ENCODE results near the gene GMPPA.
A peak's percentile ranks its signal among the peaks of the same experiment; 100 is the strongest.

The GMPPA gene

DNA sequence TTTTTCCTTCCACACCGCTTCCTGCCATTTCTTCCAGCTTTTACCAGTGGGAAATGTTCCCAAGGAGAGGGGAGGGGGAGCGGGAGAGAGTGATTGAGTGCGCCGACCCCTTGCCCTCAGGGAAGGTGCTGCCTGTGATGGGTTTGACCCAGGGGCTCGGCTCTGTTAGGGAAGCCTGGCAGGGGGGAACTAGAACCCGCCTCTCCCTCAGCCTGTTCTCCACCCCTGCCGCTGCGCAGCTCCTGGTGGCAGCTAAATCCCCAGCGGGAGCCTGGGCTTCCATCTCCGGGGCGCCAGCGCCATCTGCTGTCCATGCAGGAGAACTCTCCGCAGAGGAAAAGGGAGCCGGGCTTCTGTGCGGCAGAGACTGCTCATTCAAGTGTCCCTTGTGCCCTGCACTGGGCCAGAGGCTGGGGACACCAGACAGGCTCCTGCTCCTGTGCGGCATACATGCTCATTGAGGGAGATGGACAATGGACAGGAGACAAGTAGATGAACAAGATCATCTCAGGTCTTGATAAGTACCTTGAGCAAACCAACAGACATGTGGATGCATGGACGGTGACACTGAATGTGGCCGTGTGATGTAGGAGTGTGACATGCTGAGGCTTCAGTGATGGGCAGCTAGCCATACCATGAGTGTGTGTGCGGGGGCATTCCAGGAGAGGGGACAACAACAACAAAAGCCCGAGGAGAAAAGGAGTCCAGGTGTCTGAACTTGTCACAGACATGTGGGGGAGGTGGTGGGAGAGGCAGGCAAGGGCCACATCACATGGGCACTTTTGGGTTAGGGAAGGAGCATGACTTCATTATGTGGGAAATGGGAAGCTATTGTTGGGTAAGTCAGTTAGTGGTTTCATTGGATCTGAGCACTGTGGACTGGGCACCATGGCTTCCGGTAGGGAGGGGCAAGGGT, 31.6 kb downstream of the GMPPA start:
- H3K36me3 ChIP-seq (ENCODE audit: insufficient read depth, low read length) = no peaks in the 10 kb centered on the region
- peak overlapping the region in 1 of 2 donors; percentile 34 for H3K4me3 ChIP-seq (ENCODE audit: low read depth in 1 of 2, low read length in 2 of 2)
- H3K9ac ChIP-seq (ENCODE audit: low read length) = no peak overlapping the region
- peaks cover 8% of the 10 kb centered on the region in 2 donors for H3K27me3 ChIP-seq (ENCODE audit: control insufficient read depth in 1 of 2, insufficient read depth in 2 of 2, low read length in 2 of 2)
- no peaks in the 10 kb centered on the region for H3K9me3 ChIP-seq (ENCODE audit: low read length)
- H3K27ac ChIP-seq (ENCODE audit: low read depth, low read length) = no peak overlapping the region
- peaks cover 5% of the 10 kb centered on the region for H3K4me1 ChIP-seq (ENCODE audit: insufficient read depth, low read length)

- Histone ChIP-seq H3K4me3 (ENCODE audit: low read depth in 1 of 2, low read length in 2 of 2) (no peak overlapping the region), H3K36me3 (ENCODE audit: insufficient read depth, low read length) (no peaks in the 10 kb centered on the region), H3K4me1 (ENCODE audit: insufficient read depth, low read length) (peaks cover 5% of the 10 kb centered on the region), H3K9me3 (ENCODE audit: low read length) (no peaks in the 10 kb centered on the region), H3K27ac (ENCODE audit: low read depth, low read length) (no peak overlapping the region), H3K9ac (ENCODE audit: low read length) (no peak overlapping the region), H3K27me3 (ENCODE audit: control insufficient read depth in 1 of 2, insufficient read depth in 2 of 2, low read length in 2 of 2) (peaks cover 8% of the 10 kb centered on the region in 2 donors)
These were observed 33.1 kb downstream of the GMPPA start for GRCh38 chr2:219531639-219532377.

DNA sequence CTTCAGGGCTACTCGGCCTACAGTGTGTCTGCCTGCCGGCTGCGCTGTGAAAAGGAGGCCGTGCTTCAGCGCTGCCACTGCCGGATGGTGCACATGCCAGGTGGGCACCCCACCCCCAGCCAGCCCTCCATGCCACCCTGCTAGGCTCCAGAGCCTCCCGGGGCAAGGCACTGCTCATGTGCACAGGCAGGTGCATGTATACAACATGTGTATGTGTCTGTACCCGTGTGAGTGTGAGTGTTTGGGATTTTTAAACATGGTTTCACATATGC, 33.6 kb downstream of the GMPPA start:
- H3K27me3 ChIP-seq (ENCODE audit: control insufficient read depth in 1 of 2, insufficient read depth in 2 of 2, low read length in 2 of 2) = peaks cover 8% of the 10 kb centered on the region in 2 donors
- H3K4me3 ChIP-seq (ENCODE audit: low read depth in 1 of 2, low read length in 2 of 2) = no peak overlapping the region
- H3K36me3 ChIP-seq (ENCODE audit: insufficient read depth, low read length) = no peaks in the 10 kb centered on the region
- no peak overlapping the region for H3K27ac ChIP-seq (ENCODE audit: low read depth, low read length)
- H3K4me1 ChIP-seq (ENCODE audit: insufficient read depth, low read length) = peaks cover 5% of the 10 kb centered on the region
- no peaks in the 10 kb centered on the region for H3K9me3 ChIP-seq (ENCODE audit: low read length)
- no peak overlapping the region for H3K9ac ChIP-seq (ENCODE audit: low read length)

GRCh38 chr2:219533930-219534661, 35.4 kb downstream of the GMPPA start:
- Histone ChIP-seq H3K27me3 (ENCODE audit: control insufficient read depth in 1 of 2, insufficient read depth in 2 of 2, low read length in 2 of 2) (peaks cover 5% of the 10 kb centered on the region in 2 donors), H3K9ac (ENCODE audit: low read length) (no peak overlapping the region), H3K36me3 (ENCODE audit: insufficient read depth, low read length) (no peaks in the 10 kb centered on the region), H3K4me1 (ENCODE audit: insufficient read depth, low read length) (peaks cover 5% of the 10 kb centered on the region), H3K9me3 (ENCODE audit: low read length) (no peaks in the 10 kb centered on the region), H3K4me3 (ENCODE audit: low read depth in 1 of 2, low read length in 2 of 2) (no peak overlapping the region), H3K27ac (ENCODE audit: low read depth, low read length) (no peak overlapping the region)

GRCh38 chr2:219536425-219536824, 37.7 kb downstream of the GMPPA start:
- peaks cover 15% of the 10 kb centered on the region for H3K36me3 ChIP-seq (ENCODE audit: insufficient read depth, low read length)
- H3K4me1 ChIP-seq (ENCODE audit: insufficient read depth, low read length) = peaks cover under 1% of the 10 kb centered on the region
- H3K9ac ChIP-seq (ENCODE audit: low read length) = no peak overlapping the region
- no peak overlapping the region for H3K4me3 ChIP-seq (ENCODE audit: low read depth in 1 of 2, low read length in 2 of 2)
- no peaks in the 10 kb centered on the region for H3K9me3 ChIP-seq (ENCODE audit: low read length)
- H3K27ac ChIP-seq (ENCODE audit: low read depth, low read length) = no peak overlapping the region
- H3K27me3 ChIP-seq (ENCODE audit: control insufficient read depth in 1 of 2, insufficient read depth in 2 of 2, low read length in 2 of 2) = no peaks in the 10 kb centered on the region

GRCh38 chr2:219536967-219537366, 38.3 kb downstream of the GMPPA start:
- Histone ChIP-seq H3K27ac (ENCODE audit: low read depth, low read length) (no peak overlapping the region), H3K27me3 (ENCODE audit: control insufficient read depth in 1 of 2, insufficient read depth in 2 of 2, low read length in 2 of 2) (no peaks in the 10 kb centered on the region), H3K36me3 (ENCODE audit: insufficient read depth, low read length) (peaks cover 15% of the 10 kb centered on the region), H3K4me1 (ENCODE audit: insufficient read depth, low read length) (peaks cover 6% of the 10 kb centered on the region), H3K4me3 (ENCODE audit: low read depth in 1 of 2, low read length in 2 of 2) (no peak overlapping the region), H3K9me3 (ENCODE audit: low read length) (no peaks in the 10 kb centered on the region), H3K9ac (ENCODE audit: low read length) (no peak overlapping the region)

GRCh38 chr2:219537657-219538488, 39.2 kb downstream of the GMPPA start:
- Histone ChIP-seq H3K9ac (ENCODE audit: low read length) (no peak overlapping the region), H3K4me1 (ENCODE audit: insufficient read depth, low read length) (peaks cover 15% of the 10 kb centered on the region), H3K27ac (ENCODE audit: low read depth, low read length) (no peak overlapping the region), H3K27me3 (ENCODE audit: control insufficient read depth in 1 of 2, insufficient read depth in 2 of 2, low read length in 2 of 2) (no peaks in the 10 kb centered on the region), H3K9me3 (ENCODE audit: low read length) (no peaks in the 10 kb centered on the region), H3K36me3 (ENCODE audit: insufficient read depth, low read length) (peaks cover 15% of the 10 kb centered on the region), H3K4me3 (ENCODE audit: low read depth in 1 of 2, low read length in 2 of 2) (no peak overlapping the region)

GRCh38 chr2:219538504-219538951, 39.8 kb downstream of the GMPPA start:
- no peaks in the 10 kb centered on the region for H3K9me3 ChIP-seq (ENCODE audit: low read length)

DNA sequence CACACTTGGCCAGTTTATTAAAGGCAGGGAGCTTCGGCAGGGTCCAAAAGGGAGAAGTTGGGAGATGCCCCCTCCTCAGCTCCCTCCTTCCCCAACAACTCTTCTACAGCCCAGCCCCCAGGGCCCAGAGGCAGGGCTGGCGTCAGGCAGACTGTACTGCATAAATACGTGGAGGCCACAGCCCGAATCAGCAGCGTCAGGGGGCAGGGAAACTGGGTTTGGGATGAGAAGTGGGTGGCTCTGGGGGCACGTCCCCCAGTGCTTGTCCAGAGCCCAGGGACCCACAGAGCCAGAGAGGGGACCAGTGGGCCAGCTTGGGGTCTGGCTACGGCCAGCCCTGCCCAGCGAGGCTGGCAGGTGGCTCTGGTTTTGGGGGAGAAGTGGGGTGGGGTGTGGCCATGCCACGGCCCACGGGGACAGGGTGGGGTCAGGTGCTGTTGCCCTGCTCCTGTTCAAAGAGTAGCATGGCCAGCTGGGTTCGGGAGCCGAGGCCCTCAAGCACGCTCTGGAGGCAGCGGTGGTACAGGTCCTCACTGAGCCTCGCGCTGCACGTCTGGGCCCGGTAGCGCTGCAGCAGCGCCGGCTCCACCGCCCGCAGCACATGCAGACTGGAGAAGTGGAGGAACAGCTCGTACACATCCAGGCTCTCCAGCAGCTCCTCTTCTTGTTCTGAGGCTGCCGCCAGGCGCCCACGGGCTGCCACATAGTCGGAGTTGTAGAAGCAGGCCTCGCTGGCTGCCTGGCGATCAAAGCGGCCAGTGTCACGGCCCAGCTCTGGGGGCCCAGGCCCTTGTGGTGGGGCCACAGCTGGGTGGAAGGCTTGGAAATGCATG, 40.5 kb downstream of the GMPPA start:
- H3K36me3 ChIP-seq (ENCODE audit: insufficient read depth, low read length) = peaks cover 15% of the 10 kb centered on the region
- no peak overlapping the region for H3K9ac ChIP-seq (ENCODE audit: low read length)
- no peak overlapping the region for H3K4me3 ChIP-seq (ENCODE audit: low read depth in 1 of 2, low read length in 2 of 2)
- H3K27ac ChIP-seq (ENCODE audit: low read depth, low read length) = no peak overlapping the region
- no peaks in the 10 kb centered on the region for H3K27me3 ChIP-seq (ENCODE audit: control insufficient read depth in 1 of 2, insufficient read depth in 2 of 2, low read length in 2 of 2)
- peaks cover 17% of the 10 kb centered on the region for H3K4me1 ChIP-seq (ENCODE audit: insufficient read depth, low read length)
- no peaks in the 10 kb centered on the region for H3K9me3 ChIP-seq (ENCODE audit: low read length)

More at GRCh38 chr2:219538504-219538951, 39.8 kb downstream of the GMPPA start:
- Histone ChIP-seq H3K27ac (ENCODE audit: low read depth, low read length) (no peak overlapping the region), H3K4me1 (ENCODE audit: insufficient read depth, low read length) (peaks cover 15% of the 10 kb centered on the region), H3K9ac (ENCODE audit: low read length) (no peak overlapping the region), H3K36me3 (ENCODE audit: insufficient read depth, low read length) (peaks cover 15% of the 10 kb centered on the region), H3K27me3 (ENCODE audit: control insufficient read depth in 1 of 2, insufficient read depth in 2 of 2, low read length in 2 of 2) (no peaks in the 10 kb centered on the region), H3K4me3 (ENCODE audit: low read depth in 1 of 2, low read length in 2 of 2) (no peak overlapping the region)

GRCh38 chr2:219539926-219540678, 41.4 kb downstream of the GMPPA start:
- H3K4me1 ChIP-seq (ENCODE audit: insufficient read depth, low read length) = peaks cover 23% of the 10 kb centered on the region
- no peaks in the 10 kb centered on the region for H3K9me3 ChIP-seq (ENCODE audit: low read length)
- H3K27ac ChIP-seq (ENCODE audit: low read depth, low read length) = no peak overlapping the region
- peaks cover 15% of the 10 kb centered on the region for H3K36me3 ChIP-seq (ENCODE audit: insufficient read depth, low read length)
- H3K9ac ChIP-seq (ENCODE audit: low read length) = no peak overlapping the region
- no peak overlapping the region for H3K4me3 ChIP-seq (ENCODE audit: low read depth in 1 of 2, low read length in 2 of 2)
- no peaks in the 10 kb centered on the region for H3K27me3 ChIP-seq (ENCODE audit: control insufficient read depth in 1 of 2, insufficient read depth in 2 of 2, low read length in 2 of 2)
